Astrocyte (in vitro differentiated cells and primary cell): ENCODE measurements around the gene SLC23A3. TPM values are rescaled to one million over a fixed set of nuclear protein-coding genes. Genes with fewer than 3 reads are reported as not detected.
A peak's percentile ranks its signal among the peaks of the same experiment; 100 is the strongest.

Experiments used
- DNase-seq: peaks from one replicate; pipeline ENCODE4 v3.0.0-alpha.2; 2010; ENCODE audit warnings: low read depth
- FAIRE-seq: peaks from 2 replicates; lab custom pipeline; 2011; peaks lifted over from hg19 to GRCh38; lab: Jason Lieb, UNC
- H2AFZ ChIP-seq: 2 replicates; pipeline ENCODE4 v1.6.0; 2012; ENCODE audit warnings: low read depth, low read length, inconsistent platforms
- H3K27ac ChIP-seq: 2 replicates; pipeline ENCODE4 v1.5.1; 2011; ENCODE audit warnings: low read depth, low read length, inconsistent platforms
- H3K27me3 ChIP-seq: 2 replicates; pipeline ENCODE4 v1.6.0; 2011; ENCODE audit warnings: low read length, inconsistent platforms; ENCODE audit not compliant: insufficient read depth
- H3K36me3 ChIP-seq: 2 replicates; pipeline ENCODE4 v1.5.1; 2011; ENCODE audit warnings: low read length, inconsistent platforms; ENCODE audit not compliant: insufficient read depth
- H3K4me1 ChIP-seq: 2 replicates; pipeline ENCODE4 v1.5.1; 2011; ENCODE audit warnings: low read length, inconsistent platforms; ENCODE audit not compliant: insufficient read depth
- H3K4me2 ChIP-seq: 2 replicates; pipeline ENCODE4 v1.6.0; 2012; ENCODE audit warnings: low read length, inconsistent platforms
- H3K4me3 ChIP-seq: 2 replicates; pipeline ENCODE4 v1.5.1; 2011; ENCODE audit warnings: low read depth, mild to moderate bottlenecking, low read length, inconsistent platforms; ENCODE audit not compliant: insufficient read depth
- H3K79me2 ChIP-seq: 2 replicates; pipeline ENCODE4 v1.6.0; 2012; ENCODE audit warnings: mild to moderate bottlenecking, low read length, inconsistent platforms; ENCODE audit not compliant: insufficient read depth
- H3K9ac ChIP-seq: 2 replicates; pipeline ENCODE4 v1.6.0; 2012; ENCODE audit warnings: mild to moderate bottlenecking, low read length, inconsistent platforms
- H3K9me3 ChIP-seq: 2 replicates; pipeline ENCODE4 v1.5.1; 2012; ENCODE audit warnings: low read depth, mild to moderate bottlenecking, low read length, inconsistent platforms; ENCODE audit not compliant: insufficient read depth
- H4K20me1 ChIP-seq: 2 replicates; pipeline ENCODE4 v1.6.0; 2012; ENCODE audit warnings: low read length, inconsistent platforms; ENCODE audit not compliant: insufficient read depth
- H3K27ac Mint-ChIP-seq: one replicate; pipeline ENCODE4 v1.8.0; 2021; ENCODE audit warnings: mild to moderate bottlenecking, mixed read lengths; ENCODE audit not compliant: unreplicated experiment
- H3K27me3 Mint-ChIP-seq: one replicate; pipeline ENCODE4 v1.8.0; 2021; ENCODE audit warnings: low read depth, mixed read lengths; ENCODE audit not compliant: unreplicated experiment
- H3K36me3 Mint-ChIP-seq: one replicate; pipeline ENCODE4 v1.8.0; 2021; ENCODE audit warnings: low read depth, mixed read lengths; ENCODE audit not compliant: unreplicated experiment
- H3K4me1 Mint-ChIP-seq: one replicate; pipeline ENCODE4 v1.8.0; 2021; ENCODE audit warnings: low read depth, mixed read lengths; ENCODE audit not compliant: unreplicated experiment
- H3K4me3 Mint-ChIP-seq: one replicate; pipeline ENCODE4 v1.8.0; 2021; ENCODE audit warnings: mild to moderate bottlenecking, moderate library complexity, mixed read lengths; ENCODE audit not compliant: unreplicated experiment
- H3K9me3 Mint-ChIP-seq: one replicate; pipeline ENCODE4 v1.8.0; 2021; ENCODE audit warnings: mild to moderate bottlenecking, mixed read lengths; ENCODE audit not compliant: unreplicated experiment
- CTCF ChIP-seq: IDR thresholded peaks from 2 replicates; pipeline ENCODE4 v1.5.1; 2011; ENCODE audit warnings: low read depth, mild to moderate bottlenecking, inconsistent platforms, low read length, moderate library complexity; ENCODE audit not compliant: insufficient read depth
- EZH2 ChIP-seq: IDR thresholded peaks from 2 replicates; pipeline ENCODE4 v1.6.1; 2012; ENCODE audit warnings: mild to moderate bottlenecking, low read length, inconsistent platforms; ENCODE audit not compliant: insufficient read depth
- total RNA-seq: library from RNA; stranded (reverse); gene quantifications from 2 replicates; pipeline ENCODE4 v1.2.1, GENCODE V29; 2021

The SLC23A3 gene
- total RNA-seq, 1 donor from 2014 or later: 1.2 TPM

GRCh38 chr2:219149667-219150066 is 20.2 kb downstream of the SLC23A3 start:
- Mint-ChIP-seq H3K27me3 (no peaks in the 10 kb centered on the region), H3K9me3 (no peaks in the 10 kb centered on the region), H3K36me3 (peaks cover 14% of the 10 kb centered on the region), H3K4me3 (no peak overlapping the region), H3K27ac (no peak overlapping the region), H3K4me1 (no peaks in the 10 kb centered on the region)
- Histone ChIP-seq H3K4me1 (no peaks in the 10 kb centered on the region), H3K36me3 (no peaks in the 10 kb centered on the region), H3K4me2 (no peak overlapping the region), H3K9ac (no peak overlapping the region), H3K4me3 (no peak overlapping the region), H3K27me3 (no peaks in the 10 kb centered on the region), H3K79me2 (no peaks in the 10 kb centered on the region), H4K20me1 (no peaks in the 10 kb centered on the region), H2AFZ (no peak overlapping the region), H3K9me3 (no peaks in the 10 kb centered on the region), H3K27ac (no peak overlapping the region)
- FAIRE-seq: no peak
- no peak for DNase-seq
- TF ChIP-seq CTCF: no peak
- TF ChIP-seq EZH2: no peak

DNA sequence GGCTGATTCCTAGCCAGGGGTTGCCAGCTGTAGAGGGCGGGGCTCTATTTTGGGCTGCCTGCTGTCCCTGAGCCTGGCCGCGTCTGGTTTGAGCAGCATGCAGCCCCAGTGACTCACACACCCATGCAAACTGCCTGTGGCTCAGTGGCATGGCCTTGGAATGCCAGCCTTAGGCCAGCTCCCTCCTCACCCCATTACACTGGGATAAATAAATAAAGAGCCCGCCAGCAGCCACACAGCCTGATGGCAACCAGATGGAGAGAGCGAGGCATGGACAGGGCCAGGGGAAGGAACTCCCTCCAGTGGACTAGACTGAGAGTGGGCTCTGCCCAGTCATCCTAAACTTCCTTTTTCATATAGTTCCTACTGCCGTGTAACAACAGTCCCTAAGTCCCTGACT is 27.5 kb downstream of the SLC23A3 start:
- no peak overlapping the region for H3K27ac Mint-ChIP-seq
- DNase-seq (peak; percentile 68), FAIRE-seq (no peak)
- peaks cover 10% of the 10 kb centered on the region for H3K4me1 ChIP-seq
- H3K27me3 ChIP-seq: no peaks in the 10 kb centered on the region
- H3K36me3 ChIP-seq: no peaks in the 10 kb centered on the region
- H3K79me2 ChIP-seq: no peaks in the 10 kb centered on the region
- H3K4me3 Mint-ChIP-seq: no peak overlapping the region
- H3K9ac ChIP-seq: no peak overlapping the region
- H4K20me1 ChIP-seq: peaks cover 5% of the 10 kb centered on the region
- H3K9me3 Mint-ChIP-seq: no peaks in the 10 kb centered on the region
- no peak overlapping the region for H3K27ac ChIP-seq
- no peak for TF ChIP-seq EZH2
- TF ChIP-seq CTCF: no peak
- peaks cover 3% of the 10 kb centered on the region for H3K9me3 ChIP-seq
- peaks cover 2% of the 10 kb centered on the region for H3K4me1 Mint-ChIP-seq
- no peaks in the 10 kb centered on the region for H3K27me3 Mint-ChIP-seq
- H3K4me3 ChIP-seq: no peak overlapping the region
- no peak overlapping the region for H3K4me2 ChIP-seq
- H3K36me3 Mint-ChIP-seq: peaks cover 25% of the 10 kb centered on the region
- no peak overlapping the region for H2AFZ ChIP-seq

- Histone ChIP-seq H3K27ac (no peak overlapping the region), H3K36me3 (no peaks in the 10 kb centered on the region), H3K9me3 (peaks cover 3% of the 10 kb centered on the region), H3K4me3 (no peak overlapping the region), H3K9ac (no peak overlapping the region), H3K27me3 (no peaks in the 10 kb centered on the region), H3K79me2 (no peaks in the 10 kb centered on the region), H3K4me2 (no peak overlapping the region), H4K20me1 (peaks cover 5% of the 10 kb centered on the region), H2AFZ (no peak overlapping the region), H3K4me1 (peaks cover 10% of the 10 kb centered on the region)
- peaks cover 18% of the 10 kb centered on the region for H3K36me3 Mint-ChIP-seq
- no peak overlapping the region for H3K27ac Mint-ChIP-seq
- no peak overlapping the region for H3K4me3 Mint-ChIP-seq
- no peak for TF ChIP-seq CTCF
- TF ChIP-seq EZH2: no peak
- peaks cover 2% of the 10 kb centered on the region for H3K4me1 Mint-ChIP-seq
- no peaks in the 10 kb centered on the region for H3K9me3 Mint-ChIP-seq
- DNase-seq (no peak), FAIRE-seq (no peak)
- H3K27me3 Mint-ChIP-seq: no peaks in the 10 kb centered on the region
These were observed 29.1 kb downstream of the SLC23A3 start for GRCh38 chr2:219140722-219141121.
